Common myeloid progenitor, CD34-positive (primary cell): ENCODE measurements around the gene TBXAS1.

Source experiments
- CTCF ChIA-PET: fragments of 350-600 bp; sonication (Branson Sonifier 250); formaldehyde crosslinking; loops from one replicate; lab custom pipeline; 2021; ENCODE audit warnings: antibody characterized with exemption; lab: Charles Lee
- POLR2A ChIA-PET: fragments of 350-600 bp; sonication (Branson Sonifier 250); formaldehyde crosslinking; loops from one replicate; lab custom pipeline; 2021; ENCODE audit warnings: antibody characterized with exemption; lab: Charles Lee
- DNase-seq, 3 donors: peaks; one replicate each; pipeline versions ENCODE4 v3.0.0 to v3.0.0-alpha.2; 2013
- H3K27ac ChIP-seq, 2 experiments: 1 replicate in 1 of 2; 2 replicates in 1 of 2; pipeline ENCODE4 v1.7.0; 2013; ENCODE audit warnings: inconsistent platforms in 2 of 2, low read length in 2 of 2, mild to moderate bottlenecking in 2 of 2, low read depth in 1 of 2, moderate library complexity in 1 of 2; ENCODE audit not compliant: severe bottlenecking in 2 of 2, insufficient read depth in 1 of 2, poor library complexity in 1 of 2
- H3K27me3 ChIP-seq, 5 experiments: replicated peaks in 2 of 5; 1 replicate in 3 of 5; 2 replicates in 2 of 5; pipeline versions ENCODE4 v1.6.1 to v1.7.0; 2013; ENCODE audit warnings: low read length in 4 of 5, mild to moderate bottlenecking in 2 of 5, moderate library complexity in 2 of 5, inconsistent platforms in 1 of 5; ENCODE audit not compliant: insufficient read depth in 5 of 5, control insufficient read depth in 4 of 5
- H3K36me3 ChIP-seq, 4 experiments: 1 replicate in 2 of 4; 2 replicates in 2 of 4; pipeline versions ENCODE4 v1.6.1 to v1.7.0; 2013; ENCODE audit warnings: low read length in 3 of 4, control low read depth in 1 of 4, mild to moderate bottlenecking in 1 of 4; ENCODE audit not compliant: control insufficient read depth in 4 of 4, insufficient read depth in 4 of 4
- H3K4me1 ChIP-seq, 4 experiments: 1 replicate in 3 of 4; 2 replicates in 1 of 4; pipeline versions ENCODE4 v1.6.1 to v1.7.1; 2013; ENCODE audit warnings: low read length in 3 of 4, mild to moderate bottlenecking in 3 of 4, control low read depth in 1 of 4, inconsistent platforms in 1 of 4, moderate library complexity in 1 of 4; ENCODE audit not compliant: control insufficient read depth in 4 of 4, insufficient read depth in 4 of 4; ENCODE audit errors: control extremely low read depth in 1 of 4
- H3K4me3 ChIP-seq, 7 experiments: 1 replicate in 4 of 7; 2 replicates in 3 of 7; pipeline versions ENCODE4 v1.5.1 to v1.7.0; 2013; ENCODE audit warnings: mild to moderate bottlenecking in 7 of 7, low read length in 6 of 7, moderate library complexity in 6 of 7, inconsistent platforms in 2 of 7, low read depth in 2 of 7, control low read depth in 1 of 7; ENCODE audit not compliant: insufficient read depth in 4 of 7, control insufficient read depth in 1 of 7; ENCODE audit errors: extremely low read depth in 1 of 7
- H3K9me3 ChIP-seq, 5 experiments: 1 replicate in 4 of 5; 2 replicates in 1 of 5; pipeline versions ENCODE4 v1.6.1 to v1.7.1; 2013; ENCODE audit warnings: low read length in 4 of 5, mild to moderate bottlenecking in 2 of 5, inconsistent platforms in 1 of 5, low read depth in 1 of 5, moderate library complexity in 1 of 5; ENCODE audit not compliant: control insufficient read depth in 4 of 5, insufficient read depth in 2 of 5; ENCODE audit errors: control extremely low read depth in 1 of 5
- WGBS: methylation state at CpG from one replicate; pipeline ENCODE4 v1.1.5; 2013; ENCODE audit not compliant: insufficient coverage; 5-methylcytosine and 5-hydroxymethylcytosine counted together

Gene TBXAS1

DNA sequence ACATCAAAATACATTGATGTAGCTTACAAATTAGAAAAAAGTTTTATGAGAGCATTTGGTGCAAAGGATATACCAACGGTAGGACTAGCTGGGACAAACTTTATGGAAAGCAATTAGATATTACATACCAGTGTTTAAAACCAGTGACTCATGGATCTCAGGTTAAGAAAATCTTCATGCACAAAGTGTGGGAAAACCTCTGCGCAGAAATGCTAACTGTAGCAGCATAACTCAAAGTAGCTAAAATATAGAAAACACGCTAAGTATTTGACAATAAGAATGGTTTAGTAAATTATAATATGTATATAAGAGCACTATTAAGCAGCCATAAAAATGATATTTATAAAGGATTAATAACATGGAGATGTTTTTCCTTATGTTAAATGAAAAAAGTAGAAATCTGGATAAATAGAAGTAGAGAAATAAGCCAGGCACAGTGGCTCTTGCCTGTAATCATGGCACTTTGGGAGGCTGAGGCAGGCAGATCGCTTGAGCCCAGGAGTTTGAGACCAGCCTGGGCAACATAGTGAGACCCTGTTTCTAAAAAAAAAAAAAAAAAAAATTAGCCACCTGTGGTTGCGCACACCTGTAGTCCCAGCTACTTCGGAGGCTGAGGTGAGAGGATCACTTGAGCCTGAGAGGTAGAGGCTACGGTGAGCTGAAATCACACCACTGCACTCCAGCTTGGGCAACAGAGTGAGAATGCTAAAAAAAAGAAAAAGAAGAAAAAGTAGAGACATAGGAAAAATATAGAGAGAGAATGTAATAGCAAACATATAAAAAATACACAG is 37.2 kb downstream of the TBXAS1 start:
- ChIA-PET POLR2A (interaction anchor here (0.6 kb wide), 1 partner anchor 235 kb away, joined by 3 read pairs; no protein-coding TSS in a partner anchor), CTCF (interaction anchor here (0.9 to 1.1 kb wide), 2 partner anchors 29 to 36 kb away, joined by 3 to 4 read pairs; partner anchors contain the start of gene TBXAS1)
- Histone ChIP-seq H3K27ac (no peak overlapping the region), H3K36me3 (peaks cover 0 to 25% (median 4%) of the 10 kb centered on the region in 4 experiments), H3K9me3 (peaks cover 2 to 11% (median 9%) of the 10 kb centered on the region in 5 experiments), H3K4me1 (peaks cover 0 to 9% (median 0%) of the 10 kb centered on the region in 4 experiments), H3K27me3 (no peaks in the 10 kb centered on the region), H3K4me3 (no peak overlapping the region)
- DNase-seq, result no peak
- WGBS, result no CpG with 5 or more reads among the region's 7 CpGs

DNA sequence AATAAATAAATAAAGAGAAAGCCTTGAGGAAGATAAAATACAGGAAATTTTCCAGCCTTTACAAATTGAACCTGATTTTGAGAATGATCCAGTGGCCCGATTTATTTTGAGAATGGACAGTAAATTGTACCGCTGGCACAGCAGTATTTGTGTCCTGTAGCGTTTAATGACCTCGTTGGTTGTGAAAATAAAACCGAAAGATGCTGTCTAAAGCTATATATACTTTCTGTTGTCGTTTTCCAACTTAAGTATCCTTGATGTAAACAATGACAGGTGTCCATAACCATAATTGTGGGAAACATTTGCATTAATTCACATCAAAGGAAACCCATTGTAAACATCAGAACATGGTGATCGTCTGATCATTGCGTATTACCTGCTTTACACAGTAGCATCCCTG is 38.8 kb downstream of the TBXAS1 start:
- peaks cover under 1 to 11% (median 9%) of the 10 kb centered on the region in 5 experiments for H3K9me3 ChIP-seq
- WGBS, result 99% methylated on average over 5 of the region's 8 CpGs
- ChIA-PET POLR2A (no interaction called here), CTCF (no interaction called here)
- H3K27me3 ChIP-seq, result no peaks in the 10 kb centered on the region
- H3K27ac ChIP-seq, result no peak overlapping the region
- H3K36me3 ChIP-seq, result peaks cover 5 to 33% (median 10%) of the 10 kb centered on the region in 4 experiments
- no peak overlapping the region for H3K4me3 ChIP-seq
- DNase-seq, result no peak
- no peaks in the 10 kb centered on the region for H3K4me1 ChIP-seq

DNA sequence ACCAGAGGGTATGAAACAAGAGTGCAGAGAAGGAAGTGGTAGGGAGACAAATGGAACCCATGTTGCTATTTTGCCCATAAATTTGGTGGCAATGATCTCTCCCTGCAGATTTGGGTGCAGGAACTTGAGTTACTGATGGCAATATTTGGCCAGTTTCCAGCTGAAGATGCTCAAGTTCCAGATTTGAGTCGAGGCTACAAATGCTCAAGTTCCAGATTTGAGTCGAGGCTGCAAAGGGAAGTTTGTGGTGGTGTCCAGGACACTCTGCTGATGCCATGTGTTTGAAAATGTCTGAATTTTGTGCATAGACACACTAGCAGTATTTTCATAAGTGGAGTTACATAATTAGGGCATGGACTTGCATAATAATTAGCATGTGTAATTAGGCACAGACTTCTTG is 40.8 kb downstream of the TBXAS1 start:
- Histone ChIP-seq H3K27ac (no peak overlapping the region), H3K27me3 (no peaks in the 10 kb centered on the region), H3K36me3 (peaks cover 7 to 45% (median 24%) of the 10 kb centered on the region in 4 experiments), H3K4me1 (no peaks in the 10 kb centered on the region), H3K4me3 (no peak overlapping the region), H3K9me3 (peaks cover 0 to 5% (median 0%) of the 10 kb centered on the region in 5 experiments)
- ChIA-PET POLR2A (no interaction called here), CTCF (no interaction called here)
- WGBS, result 68% methylated on average over 2 of the region's 2 CpGs
- no peak for DNase-seq

DNA sequence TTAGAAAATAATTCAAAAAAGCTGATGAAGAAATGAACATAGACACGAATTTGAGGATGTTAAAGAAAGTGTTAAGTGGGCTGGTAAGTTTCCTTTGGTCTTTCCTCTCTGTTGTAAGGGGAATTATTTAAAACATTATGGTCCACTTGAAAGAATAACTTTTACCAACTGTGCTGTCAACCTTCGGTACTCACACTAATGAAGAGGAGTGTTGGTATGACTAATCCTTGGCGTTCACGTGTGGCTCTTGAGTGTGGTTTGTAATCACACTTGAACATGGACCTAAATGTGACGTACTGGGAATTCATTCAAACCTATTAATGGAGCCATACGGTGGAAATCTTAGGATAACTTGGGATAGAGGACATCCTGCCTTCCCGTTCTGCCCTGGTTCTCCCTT is 41.3 kb downstream of the TBXAS1 start:
- ChIA-PET POLR2A (no interaction called here), CTCF (interaction anchor here (1.0 kb wide), 1 partner anchor 83 kb away, joined by 3 read pairs; no protein-coding TSS in a partner anchor)
- Histone ChIP-seq H3K27ac (no peak overlapping the region), H3K36me3 (peaks cover 7 to 41% (median 24%) of the 10 kb centered on the region in 4 experiments), H3K4me3 (no peak overlapping the region), H3K9me3 (peaks cover 0 to 3% (median 0%) of the 10 kb centered on the region in 5 experiments), H3K4me1 (peaks cover 0 to under 1% (median 0%) of the 10 kb centered on the region in 4 experiments), H3K27me3 (no peaks in the 10 kb centered on the region)
- 95% methylated on average over 6 of the region's 7 CpGs for WGBS
- no peak for DNase-seq

DNA sequence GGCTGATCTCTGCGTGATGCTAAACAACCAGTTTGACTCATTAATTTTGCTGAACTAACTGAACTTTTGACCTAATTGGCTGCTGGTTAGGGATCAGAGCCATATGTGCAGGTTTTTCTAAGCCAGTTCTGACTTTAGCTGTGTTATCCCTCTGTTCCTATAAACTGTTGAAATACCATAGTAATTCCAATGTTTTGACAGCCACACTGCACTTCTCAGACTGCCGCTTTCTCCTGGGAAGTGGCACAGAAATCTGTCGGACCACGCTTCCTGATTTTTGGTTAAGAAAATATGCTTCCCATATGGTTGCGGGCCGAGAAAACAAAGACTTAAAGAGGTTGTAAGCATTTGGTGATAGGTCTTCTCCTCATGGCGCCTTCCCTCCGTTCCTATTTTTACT is 42.3 kb downstream of the TBXAS1 start:
- Histone ChIP-seq H3K4me1 (peaks cover 0 to 7% (median 4%) of the 10 kb centered on the region in 4 experiments), H3K27ac (no peak overlapping the region), H3K36me3 (peaks cover 7 to 51% (median 25%) of the 10 kb centered on the region in 4 experiments), H3K27me3 (no peaks in the 10 kb centered on the region), H3K9me3 (no peaks in the 10 kb centered on the region), H3K4me3 (no peak overlapping the region)
- ChIA-PET CTCF (interaction anchor here (0.7 to 1.7 kb wide), 5 partner anchors 8 to 254 kb away, joined by 3 to 6 read pairs (median 3); no protein-coding TSS in a partner anchor), POLR2A (no interaction called here)
- 97% methylated on average over 8 of the region's 8 CpGs for WGBS
- DNase-seq, result no peak

DNA sequence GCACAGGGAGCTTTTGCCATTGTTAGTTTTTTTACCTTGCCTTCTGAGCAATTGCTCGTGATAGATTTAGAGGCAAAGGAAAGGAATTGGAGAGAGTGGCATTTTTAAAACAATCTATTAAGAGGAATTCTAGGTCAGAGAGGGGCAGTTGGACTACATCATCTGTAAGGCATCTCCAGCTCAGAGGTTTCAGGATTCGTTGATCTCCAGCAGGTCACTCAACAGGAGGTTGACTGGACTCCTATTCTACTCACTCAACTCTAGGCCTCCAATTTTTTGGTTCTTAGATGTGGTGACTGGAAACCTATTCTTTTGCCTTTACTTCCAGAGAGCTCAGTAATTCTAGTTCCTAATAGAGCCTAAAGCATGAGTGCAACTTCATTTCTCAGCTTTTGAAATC is 42.8 kb downstream of the TBXAS1 start:
- peaks cover 7 to 55% (median 28%) of the 10 kb centered on the region in 4 experiments for H3K36me3 ChIP-seq
- H3K9me3 ChIP-seq, result no peaks in the 10 kb centered on the region
- no peak for DNase-seq
- no peak overlapping the region for H3K4me3 ChIP-seq
- CTCF ChIA-PET, result interaction anchor here (0.7 to 1.7 kb wide), 5 partner anchors 9 to 254 kb away, joined by 3 to 6 read pairs (median 4); no protein-coding TSS in a partner anchor
- WGBS, result 90% methylated on average over 2 of the region's 2 CpGs
- H3K4me1 ChIP-seq, result peaks cover 0 to 7% (median 4%) of the 10 kb centered on the region in 4 experiments
- no peaks in the 10 kb centered on the region for H3K27me3 ChIP-seq
- no peak overlapping the region for H3K27ac ChIP-seq
- POLR2A ChIA-PET, result no interaction called here
